MM.1S (cell line): ENCODE results near the gene CLSTN1.

ENCODE experiments used
- DNase-seq: peaks from one replicate; pipeline ENCODE4 v3.0.0-alpha.2; 2015
- H2AFZ ChIP-seq: fragments of 300-600 bp; sonication (generic); 2 replicates; pipeline ENCODE4 v1.6.0; 2016; ENCODE audit warnings: antibody characterized with exemption, low read length
- H3F3A ChIP-seq: fragments of 300-600 bp; sonication (generic); 2 replicates; pipeline ENCODE4 v1.6.1; 2016; ENCODE audit warnings: mild to moderate bottlenecking, antibody characterized with exemption, low read length, moderate library complexity, mixed read lengths; ENCODE audit not compliant: insufficient read depth
- H3K27ac ChIP-seq: fragments of 300-600 bp; sonication (generic); 2 replicates; pipeline ENCODE4 v1.5.1; 2016; ENCODE audit warnings: mild to moderate bottlenecking, low read length
- H3K27me3 ChIP-seq: fragments of 300-600 bp; sonication (generic); replicated peaks from 2 replicates; pipeline ENCODE4 v1.6.0; 2016; ENCODE audit warnings: low read length; ENCODE audit not compliant: insufficient read depth
- H3K36me3 ChIP-seq: fragments of 300-600 bp; sonication (generic); replicated peaks from 2 replicates; pipeline ENCODE4 v1.6.1; 2016; ENCODE audit warnings: mild to moderate bottlenecking, low read length, mixed read lengths; ENCODE audit not compliant: insufficient read depth
- H3K4me1 ChIP-seq: fragments of 300-600 bp; sonication (generic); 2 replicates; pipeline ENCODE4 v1.6.1; 2016; ENCODE audit warnings: low read length, mixed read lengths
- H3K4me2 ChIP-seq: fragments of 300-600 bp; sonication (generic); 2 replicates; pipeline ENCODE4 v1.6.0; 2016; ENCODE audit warnings: low read depth, low read length
- H3K4me3 ChIP-seq: fragments of 300-600 bp; sonication (generic); 2 replicates; pipeline ENCODE4 v1.5.1; 2016; ENCODE audit warnings: low read length, mixed read lengths
- H3K79me2 ChIP-seq: fragments of 300-600 bp; sonication (generic); 2 replicates; pipeline ENCODE4 v1.6.1; 2016; ENCODE audit warnings: mixed run types, low read length, mixed read lengths
- H3K9ac ChIP-seq: fragments of 300-600 bp; sonication (generic); 2 replicates; pipeline ENCODE4 v1.6.1; 2016; ENCODE audit warnings: low read length, mixed read lengths
- H3K9me2 ChIP-seq: fragments of 300-600 bp; sonication (generic); replicated peaks from 2 replicates; pipeline ENCODE4 v1.6.1; 2016; ENCODE audit warnings: mild to moderate bottlenecking, low read length, mixed read lengths; ENCODE audit not compliant: insufficient read depth
- H3K9me3 ChIP-seq: fragments of 300-600 bp; sonication (generic); replicated peaks from 2 replicates; pipeline ENCODE4 v1.6.1; 2016; ENCODE audit warnings: mild to moderate bottlenecking, low read length, mixed read lengths; ENCODE audit not compliant: insufficient read depth
- H4K20me1 ChIP-seq: fragments of 300-600 bp; sonication (generic); 2 replicates; pipeline ENCODE4 v1.6.1; 2016; ENCODE audit warnings: mild to moderate bottlenecking, low read length, moderate library complexity, mixed read lengths; ENCODE audit not compliant: insufficient read depth
- EZH2 ChIP-seq: fragments of 300-600 bp; sonication (generic); optimal IDR thresholded peaks from 2 replicates; pipeline ENCODE3; 2017; ENCODE audit warnings: low read depth, mild to moderate bottlenecking, antibody characterized with exemption, low read length, mixed read lengths
- EZH2phosphoT487 ChIP-seq: fragments of 300-600 bp; sonication (generic); IDR thresholded peaks from 2 replicates; pipeline ENCODE4 v1.6.1; 2018; ENCODE audit warnings: antibody characterized with exemption, low read length
- TF ChIP-seq, protein P1 (sequence below): fragments of 300-600 bp; sonication (generic); IDR thresholded peaks from 2 replicates; pipeline ENCODE4 v1.5.1; 2016; ENCODE audit warnings: antibody characterized with exemption, low read length, mixed read lengths

The CLSTN1 gene

DNA sequence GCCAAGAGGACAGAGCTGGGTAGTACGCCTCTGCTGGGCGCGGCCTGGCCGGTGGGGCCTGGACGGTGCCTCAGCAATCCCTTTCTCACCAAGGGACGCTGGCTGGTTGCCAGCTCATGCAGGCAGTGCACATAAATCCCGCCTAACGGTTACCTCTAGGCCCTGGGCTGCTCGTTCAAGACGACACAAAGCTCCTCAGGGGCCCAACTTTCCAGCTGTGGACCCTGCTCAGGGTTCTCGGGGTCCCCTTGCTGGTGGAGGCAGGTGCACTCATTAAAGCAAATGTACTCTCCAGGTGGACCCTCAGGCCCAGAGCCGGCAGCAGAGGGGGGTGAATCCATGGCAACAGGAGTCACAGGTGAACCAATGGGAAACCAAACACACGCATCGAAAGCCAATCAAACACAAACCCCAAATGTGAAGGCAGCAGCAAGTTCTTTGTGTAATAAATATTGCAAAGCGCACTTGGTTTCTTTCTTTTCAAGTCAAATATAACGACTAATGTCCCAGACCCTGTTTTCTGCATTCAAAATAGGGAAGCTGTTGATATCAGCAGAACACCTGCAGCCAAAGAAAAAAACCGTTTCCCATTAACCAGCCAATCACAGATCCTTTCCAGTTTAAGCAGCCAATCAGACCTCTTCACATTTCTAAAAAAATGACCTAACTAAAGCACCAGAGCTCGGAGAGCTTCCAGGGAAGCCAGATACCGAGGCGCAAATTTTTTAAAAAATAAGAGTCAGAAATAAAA is 26.1 kb upstream of the CLSTN1 start:
- no peaks in the 10 kb centered on the region for H3K79me2 ChIP-seq
- no peaks in the 10 kb centered on the region for H4K20me1 ChIP-seq
- H3K27ac ChIP-seq, result no peak overlapping the region
- no peak overlapping the region for H3K9ac ChIP-seq
- H3K4me2 ChIP-seq, result no peak overlapping the region
- H3K9me2 ChIP-seq, result no peaks in the 10 kb centered on the region
- DNase-seq, result no peak
- no peak overlapping the region for H2AFZ ChIP-seq
- H3K36me3 ChIP-seq, result no peaks in the 10 kb centered on the region
- no peaks in the 10 kb centered on the region for H3F3A ChIP-seq
- no peaks in the 10 kb centered on the region for H3K9me3 ChIP-seq
- TF ChIP-seq EZH2 (no peak), EZH2phosphoT487 (no peak)
- TF ChIP-seq, protein P1, sequence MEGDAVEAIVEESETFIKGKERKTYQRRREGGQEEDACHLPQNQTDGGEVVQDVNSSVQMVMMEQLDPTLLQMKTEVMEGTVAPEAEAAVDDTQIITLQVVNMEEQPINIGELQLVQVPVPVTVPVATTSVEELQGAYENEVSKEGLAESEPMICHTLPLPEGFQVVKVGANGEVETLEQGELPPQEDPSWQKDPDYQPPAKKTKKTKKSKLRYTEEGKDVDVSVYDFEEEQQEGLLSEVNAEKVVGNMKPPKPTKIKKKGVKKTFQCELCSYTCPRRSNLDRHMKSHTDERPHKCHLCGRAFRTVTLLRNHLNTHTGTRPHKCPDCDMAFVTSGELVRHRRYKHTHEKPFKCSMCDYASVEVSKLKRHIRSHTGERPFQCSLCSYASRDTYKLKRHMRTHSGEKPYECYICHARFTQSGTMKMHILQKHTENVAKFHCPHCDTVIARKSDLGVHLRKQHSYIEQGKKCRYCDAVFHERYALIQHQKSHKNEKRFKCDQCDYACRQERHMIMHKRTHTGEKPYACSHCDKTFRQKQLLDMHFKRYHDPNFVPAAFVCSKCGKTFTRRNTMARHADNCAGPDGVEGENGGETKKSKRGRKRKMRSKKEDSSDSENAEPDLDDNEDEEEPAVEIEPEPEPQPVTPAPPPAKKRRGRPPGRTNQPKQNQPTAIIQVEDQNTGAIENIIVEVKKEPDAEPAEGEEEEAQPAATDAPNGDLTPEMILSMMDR, result no peak
- H3K27me3 ChIP-seq, result no peaks in the 10 kb centered on the region
- no peaks in the 10 kb centered on the region for H3K4me1 ChIP-seq
- no peak overlapping the region for H3K4me3 ChIP-seq

DNA sequence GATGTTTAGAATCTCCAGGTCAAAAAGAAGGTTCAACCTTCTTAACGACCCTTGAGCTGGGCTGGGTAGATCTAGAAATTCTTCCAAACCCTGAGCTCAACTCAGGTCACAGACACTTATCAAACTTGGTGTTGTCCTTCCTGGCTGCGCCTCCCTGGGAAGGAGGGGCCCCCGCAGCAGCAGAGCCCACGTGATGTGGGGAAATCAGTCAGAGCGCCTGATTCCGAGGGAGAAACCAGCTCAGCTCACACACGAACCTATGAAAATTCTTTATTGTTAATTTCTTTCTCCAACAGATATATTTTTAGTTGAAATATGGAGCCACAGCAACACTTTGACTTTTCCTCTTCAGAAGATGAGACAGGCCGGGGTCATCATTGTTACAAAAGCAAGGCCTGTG is 24.3 kb upstream of the CLSTN1 start:
- H3K4me1 ChIP-seq, result no peaks in the 10 kb centered on the region
- H3K9ac ChIP-seq, result no peak overlapping the region
- H3K4me2 ChIP-seq, result no peak overlapping the region
- H3K9me2 ChIP-seq, result no peaks in the 10 kb centered on the region
- no peak for DNase-seq
- no peak overlapping the region for H3K27ac ChIP-seq
- H4K20me1 ChIP-seq, result no peaks in the 10 kb centered on the region
- H3K9me3 ChIP-seq, result no peaks in the 10 kb centered on the region
- H3K27me3 ChIP-seq, result no peaks in the 10 kb centered on the region
- H2AFZ ChIP-seq, result no peak overlapping the region
- H3F3A ChIP-seq, result no peaks in the 10 kb centered on the region
- no peak for TF ChIP-seq EZH2
- H3K79me2 ChIP-seq, result no peaks in the 10 kb centered on the region
- H3K4me3 ChIP-seq, result no peak overlapping the region
- H3K36me3 ChIP-seq, result no peaks in the 10 kb centered on the region

DNA sequence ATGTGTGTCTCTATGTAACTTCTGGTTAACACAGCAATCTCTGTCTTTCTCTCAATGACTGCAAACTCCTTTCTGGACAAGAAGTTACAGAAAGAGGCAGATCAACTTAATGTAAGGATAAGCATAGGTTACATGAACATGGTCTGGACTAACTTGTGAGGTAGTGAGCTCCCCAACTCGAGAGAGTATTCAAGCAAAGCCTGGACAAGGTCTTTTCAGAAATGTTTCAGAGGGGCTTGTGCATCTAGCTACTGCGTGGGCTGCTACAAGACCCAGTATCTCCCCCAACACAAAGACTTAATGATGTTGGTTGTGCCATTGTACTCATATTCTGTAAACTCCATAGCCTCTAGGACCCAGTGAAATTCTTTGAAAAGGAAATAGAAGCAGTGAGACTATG is 23.5 kb upstream of the CLSTN1 start:
- Histone ChIP-seq H3K9me2 (no peaks in the 10 kb centered on the region), H2AFZ (no peak overlapping the region), H3K4me3 (no peak overlapping the region), H3K36me3 (no peaks in the 10 kb centered on the region), H3K4me2 (no peak overlapping the region), H3F3A (no peaks in the 10 kb centered on the region), H3K4me1 (no peaks in the 10 kb centered on the region), H3K27me3 (no peaks in the 10 kb centered on the region), H3K9ac (no peak overlapping the region), H3K79me2 (no peaks in the 10 kb centered on the region), H3K9me3 (no peaks in the 10 kb centered on the region), H4K20me1 (no peaks in the 10 kb centered on the region), H3K27ac (no peak overlapping the region)
- no peak for TF ChIP-seq EZH2phosphoT487
- TF ChIP-seq EZH2, result no peak
- TF ChIP-seq, protein P1, result no peak
- DNase-seq, result no peak

DNA sequence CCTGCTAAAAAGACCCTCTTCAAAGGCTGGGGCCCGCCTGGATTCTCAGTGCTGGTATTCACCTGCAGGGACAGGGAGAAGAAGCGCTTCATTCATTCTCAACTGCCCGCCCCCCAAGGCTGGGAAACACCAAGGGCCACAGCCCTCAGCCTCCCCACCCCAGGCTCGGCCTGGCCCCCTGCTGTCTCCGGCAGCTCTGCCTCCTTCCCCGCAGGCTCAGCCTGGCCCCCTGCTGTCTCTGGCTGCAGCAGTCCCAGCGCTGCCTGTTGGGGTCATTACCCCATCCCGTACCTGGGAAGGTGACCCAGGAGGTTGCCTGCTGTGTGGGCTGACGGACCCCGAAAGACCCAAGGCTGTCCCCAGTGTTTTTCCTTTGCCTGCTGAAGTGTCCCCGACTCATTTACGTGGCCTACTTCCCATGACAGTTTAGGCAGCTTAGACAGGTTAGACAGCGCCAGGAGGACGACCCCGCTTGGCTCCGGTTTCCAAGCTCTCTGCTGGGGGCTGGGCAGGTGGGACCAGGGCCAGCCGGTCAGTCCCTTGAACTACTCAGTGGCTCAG is 22.9 kb upstream of the CLSTN1 start:
- Histone ChIP-seq H4K20me1 (no peaks in the 10 kb centered on the region), H3K27ac (no peak overlapping the region), H3K27me3 (no peaks in the 10 kb centered on the region), H3K9ac (no peak overlapping the region), H3F3A (no peaks in the 10 kb centered on the region), H2AFZ (no peak overlapping the region), H3K4me1 (no peaks in the 10 kb centered on the region), H3K36me3 (no peaks in the 10 kb centered on the region), H3K79me2 (no peaks in the 10 kb centered on the region), H3K4me3 (no peak overlapping the region), H3K9me2 (no peaks in the 10 kb centered on the region), H3K9me3 (no peaks in the 10 kb centered on the region), H3K4me2 (no peak overlapping the region)
- no peak for TF ChIP-seq EZH2
- TF ChIP-seq, protein P1, result no peak
- TF ChIP-seq EZH2phosphoT487, result no peak
- DNase-seq, result no peak
